ENCODE data around the gene BICRAL.
A peak's percentile ranks its signal among the peaks of the same experiment; 100 is the strongest.
"Not testable (repeated sequence)": the region's sequence is repeated elsewhere in the genome, so short reads cannot be mapped to it uniquely, and the experiment has no call there.

Gene BICRAL, protein sequence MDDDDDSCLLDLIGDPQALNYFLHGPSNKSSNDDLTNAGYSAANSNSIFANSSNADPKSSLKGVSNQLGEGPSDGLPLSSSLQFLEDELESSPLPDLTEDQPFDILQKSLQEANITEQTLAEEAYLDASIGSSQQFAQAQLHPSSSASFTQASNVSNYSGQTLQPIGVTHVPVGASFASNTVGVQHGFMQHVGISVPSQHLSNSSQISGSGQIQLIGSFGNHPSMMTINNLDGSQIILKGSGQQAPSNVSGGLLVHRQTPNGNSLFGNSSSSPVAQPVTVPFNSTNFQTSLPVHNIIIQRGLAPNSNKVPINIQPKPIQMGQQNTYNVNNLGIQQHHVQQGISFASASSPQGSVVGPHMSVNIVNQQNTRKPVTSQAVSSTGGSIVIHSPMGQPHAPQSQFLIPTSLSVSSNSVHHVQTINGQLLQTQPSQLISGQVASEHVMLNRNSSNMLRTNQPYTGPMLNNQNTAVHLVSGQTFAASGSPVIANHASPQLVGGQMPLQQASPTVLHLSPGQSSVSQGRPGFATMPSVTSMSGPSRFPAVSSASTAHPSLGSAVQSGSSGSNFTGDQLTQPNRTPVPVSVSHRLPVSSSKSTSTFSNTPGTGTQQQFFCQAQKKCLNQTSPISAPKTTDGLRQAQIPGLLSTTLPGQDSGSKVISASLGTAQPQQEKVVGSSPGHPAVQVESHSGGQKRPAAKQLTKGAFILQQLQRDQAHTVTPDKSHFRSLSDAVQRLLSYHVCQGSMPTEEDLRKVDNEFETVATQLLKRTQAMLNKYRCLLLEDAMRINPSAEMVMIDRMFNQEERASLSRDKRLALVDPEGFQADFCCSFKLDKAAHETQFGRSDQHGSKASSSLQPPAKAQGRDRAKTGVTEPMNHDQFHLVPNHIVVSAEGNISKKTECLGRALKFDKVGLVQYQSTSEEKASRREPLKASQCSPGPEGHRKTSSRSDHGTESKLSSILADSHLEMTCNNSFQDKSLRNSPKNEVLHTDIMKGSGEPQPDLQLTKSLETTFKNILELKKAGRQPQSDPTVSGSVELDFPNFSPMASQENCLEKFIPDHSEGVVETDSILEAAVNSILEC

GRCh38 chr6:42781796-42782688, at the start of gene BICRAL:
Gene BICRAL (plus strand): TSS chr6:42782052. CDS start chr6:42822023, 39,971 bp downstream.
- DNase-seq (ENCODE audit: low read depth) = peak; percentile 63

GRCh38 chr6:42733867-42734481, 47.9 kb upstream of the BICRAL start:
- not testable (repeated sequence) for DNase-seq (ENCODE audit: low read depth)

DNA sequence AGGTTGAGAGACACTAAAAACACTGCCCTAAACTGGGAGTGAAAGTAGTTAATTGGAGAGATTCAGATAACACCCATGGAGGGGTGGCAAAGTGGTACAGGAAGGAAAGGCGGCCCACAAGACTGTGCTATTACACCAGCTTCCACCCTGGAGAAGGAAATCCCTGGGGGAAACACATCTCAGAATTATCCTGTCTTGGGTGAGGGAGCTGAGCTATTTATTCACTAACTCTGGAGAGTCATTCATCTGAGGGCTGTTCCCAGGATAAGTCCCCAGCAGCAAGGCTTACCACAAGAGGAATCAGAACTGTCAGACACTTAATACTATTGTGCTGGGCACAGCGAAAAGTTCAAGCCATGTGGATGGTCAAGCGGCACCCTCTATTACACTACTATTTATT, 45.9 kb upstream of the BICRAL start:
- no peak for DNase-seq (ENCODE audit: low read depth)

- DNase-seq (ENCODE audit: low read depth) = no peak
Observed at GRCh38 chr6:42740725-42741124, 41.1 kb upstream of the BICRAL start.

DNA sequence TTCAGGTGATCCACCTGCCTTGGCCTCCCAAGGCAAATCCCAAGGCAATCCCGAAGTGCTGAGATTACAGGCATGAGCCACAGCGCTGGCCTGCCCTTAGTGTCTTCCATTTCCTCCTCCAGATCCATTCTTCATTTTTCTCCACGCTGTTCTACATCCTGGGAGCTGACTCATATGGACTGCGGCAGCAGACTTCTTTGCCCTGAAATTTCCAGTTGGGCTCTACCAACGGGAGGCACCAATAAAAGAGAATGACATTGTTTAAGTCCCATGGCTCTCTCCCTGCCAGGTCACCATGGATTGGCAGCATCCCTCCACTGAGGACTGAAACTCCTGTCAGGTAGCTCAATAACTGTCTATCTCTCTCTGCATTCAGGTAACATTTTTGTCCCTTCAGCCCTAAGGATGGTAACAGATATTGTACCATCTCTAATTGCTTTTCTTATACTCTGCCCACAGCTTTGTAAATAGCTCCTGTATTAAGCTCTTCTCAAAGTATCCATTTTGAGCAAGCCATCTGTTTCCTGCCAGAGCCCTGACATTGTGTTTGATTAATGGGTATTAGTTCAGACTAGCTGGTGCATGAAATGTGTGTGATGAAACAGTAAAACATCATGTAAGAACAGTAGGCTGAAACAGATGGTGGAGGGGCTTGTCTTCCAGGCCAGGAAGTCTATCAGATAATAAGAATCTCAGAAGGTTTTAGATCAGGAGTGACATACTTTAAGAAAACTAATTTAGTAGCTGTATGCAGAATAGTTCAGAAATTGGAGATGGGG, 39.5 kb upstream of the BICRAL start:
- DNase-seq (ENCODE audit: low read depth) = no peak

DNA sequence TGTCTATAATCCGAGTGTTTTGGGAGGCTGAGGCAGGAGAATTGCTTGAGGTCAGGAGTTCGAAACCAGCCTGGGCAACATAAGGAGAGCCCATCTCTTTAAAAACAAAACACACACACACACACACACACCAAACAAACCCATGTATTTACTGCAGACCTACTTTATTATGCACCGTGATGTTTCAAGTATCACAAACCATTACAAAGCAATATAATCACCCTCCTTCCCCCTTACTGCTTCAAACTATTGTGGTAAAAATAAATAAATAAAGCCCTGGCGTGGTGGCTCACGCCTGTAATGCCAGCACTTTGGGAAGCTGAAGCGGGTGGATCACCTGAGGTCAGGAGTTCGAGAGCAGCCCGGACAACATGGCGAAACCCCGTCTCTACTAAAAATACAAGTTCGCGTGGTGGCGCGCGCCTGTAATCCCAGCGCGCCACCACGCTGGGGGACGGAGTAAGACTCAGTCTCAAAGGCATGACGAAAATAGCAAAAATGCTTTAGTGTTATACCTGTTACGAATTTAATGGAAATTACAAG, 37.4 kb upstream of the BICRAL start:
- DNase-seq (ENCODE audit: low read depth) = no peak

DNA sequence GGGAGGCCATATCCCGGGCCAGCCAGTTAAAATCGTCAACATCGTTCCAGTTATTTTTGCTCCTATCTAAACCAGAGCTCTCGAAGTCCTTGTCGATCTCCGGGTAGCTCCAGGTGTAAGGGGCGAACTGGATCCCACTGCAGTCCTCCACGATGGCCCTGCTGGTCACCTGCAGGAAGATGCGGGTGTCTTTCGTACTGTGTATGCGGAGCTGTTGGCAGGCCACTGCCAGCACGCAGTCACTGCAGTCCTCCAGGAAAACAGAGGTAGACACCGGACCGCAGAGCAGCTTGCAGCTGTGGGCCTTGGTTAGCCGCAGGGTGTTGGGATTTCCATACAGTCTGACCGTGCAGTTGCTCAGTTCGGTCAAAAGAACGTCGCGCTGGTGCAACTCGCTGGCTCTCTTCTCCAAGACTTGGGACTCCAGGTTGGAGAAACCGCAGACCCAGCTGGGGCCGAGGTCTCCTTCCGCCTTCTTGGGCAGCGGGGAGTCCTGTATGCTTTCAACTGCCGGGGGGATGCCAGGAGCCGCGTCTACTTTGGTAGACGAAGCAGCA, 36.7 kb upstream of the BICRAL start:
- peak; percentile 25 for DNase-seq (ENCODE audit: low read depth)

GRCh38 chr6:42745640-42746462, 36.0 kb upstream of the BICRAL start, which contains the start of gene TBCC:
Gene TBCC (minus strand): TSS chr6:42746103. CDS start chr6:42746073, 30 bp downstream.
- peak; percentile 86 for DNase-seq (ENCODE audit: low read depth)

DNA sequence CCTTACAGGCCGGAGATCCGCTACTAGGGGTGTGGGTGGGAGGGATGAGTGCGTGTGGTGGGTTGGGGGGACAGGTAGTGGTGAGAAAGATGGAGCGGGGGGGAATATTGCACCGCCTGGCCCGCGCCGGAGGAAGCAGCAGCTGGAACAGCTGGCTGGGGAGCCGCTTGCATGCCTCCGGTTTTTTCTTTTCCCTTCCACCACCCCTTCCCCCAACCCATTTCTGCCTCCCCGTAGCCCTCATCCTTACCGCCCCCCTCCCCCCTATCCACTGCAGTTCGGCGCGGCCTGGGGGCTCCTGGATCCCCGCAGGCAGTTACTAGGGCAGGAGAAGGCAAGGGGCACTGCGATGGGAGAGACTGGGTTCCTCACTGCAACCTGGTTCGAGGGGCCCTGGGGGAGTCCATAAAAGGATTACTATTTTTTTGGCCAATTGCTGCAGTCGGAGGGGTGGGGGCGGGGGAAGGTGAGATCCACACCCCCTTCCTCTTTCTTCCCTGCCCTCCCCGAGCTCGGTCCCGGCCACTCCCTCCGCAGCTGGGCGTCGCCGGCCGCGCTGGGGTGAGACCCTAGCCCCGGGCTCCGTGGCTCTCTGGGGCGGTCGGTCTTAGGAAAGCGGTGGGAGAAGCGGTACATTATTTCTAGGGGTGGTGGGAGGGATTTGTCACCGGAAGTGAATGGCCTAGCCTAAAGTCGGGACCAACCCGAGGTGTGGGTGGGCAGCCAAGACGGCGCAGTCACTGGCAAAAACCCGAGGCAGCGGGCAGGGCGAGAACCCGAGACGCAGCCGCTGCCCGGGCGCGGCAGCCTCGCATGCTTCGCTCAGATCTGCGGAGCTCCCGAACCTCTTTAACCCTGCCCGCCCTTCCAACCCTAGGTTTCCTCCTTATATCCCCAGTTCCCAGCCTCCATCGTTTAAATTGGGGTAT, 35.1 kb upstream of the BICRAL start:
- DNase-seq (ENCODE audit: low read depth) = peak; percentile 82

- DNase-seq (ENCODE audit: low read depth) = no peak
Observed at GRCh38 chr6:42748203-42748898, 33.5 kb upstream of the BICRAL start.

DNA sequence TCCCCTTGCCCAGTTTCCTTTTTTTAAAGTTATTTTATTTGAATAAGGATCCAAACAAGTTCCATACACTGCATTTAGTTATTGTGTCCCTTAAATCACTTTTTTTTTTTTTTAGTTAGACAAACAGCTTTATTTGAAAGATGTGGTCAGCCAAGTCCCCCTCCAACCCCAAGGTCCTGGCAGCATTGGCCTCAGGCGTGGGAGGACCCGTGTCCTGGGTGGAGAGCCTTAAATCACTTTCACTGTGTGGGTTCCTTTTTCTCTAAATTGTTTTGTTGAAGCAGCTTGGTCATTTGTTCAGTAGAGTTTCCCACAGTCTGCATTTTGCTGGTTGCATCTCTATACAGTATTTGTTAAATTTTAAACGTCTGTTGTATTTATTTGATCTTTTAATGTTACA, 30.8 kb upstream of the BICRAL start:
- DNase-seq (ENCODE audit: low read depth) = no peak

GRCh38 chr6:42754759-42755158, 27.1 kb upstream of the BICRAL start:
- DNase-seq (ENCODE audit: low read depth) = no peak

DNA sequence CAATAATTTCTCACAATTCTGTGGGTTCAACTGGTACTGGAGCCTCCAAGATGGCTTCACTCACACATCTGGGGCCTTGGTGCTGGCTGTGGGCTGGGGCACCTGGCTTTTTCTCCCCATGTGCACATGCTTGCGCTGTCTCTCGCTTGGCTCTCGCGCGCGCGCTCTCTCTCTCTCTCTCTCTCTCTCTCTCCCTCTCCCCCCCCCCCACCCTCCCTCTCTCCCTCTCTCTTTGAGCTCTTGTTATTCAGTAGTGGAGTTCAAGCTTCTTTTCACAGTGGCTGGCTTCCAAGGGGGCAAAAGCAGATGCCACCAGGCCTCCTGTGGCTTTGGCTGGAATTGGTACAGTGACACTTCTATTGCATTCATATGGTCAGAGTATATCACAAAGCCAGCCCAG, 25.1 kb upstream of the BICRAL start:
- no peak for DNase-seq (ENCODE audit: low read depth)

DNA sequence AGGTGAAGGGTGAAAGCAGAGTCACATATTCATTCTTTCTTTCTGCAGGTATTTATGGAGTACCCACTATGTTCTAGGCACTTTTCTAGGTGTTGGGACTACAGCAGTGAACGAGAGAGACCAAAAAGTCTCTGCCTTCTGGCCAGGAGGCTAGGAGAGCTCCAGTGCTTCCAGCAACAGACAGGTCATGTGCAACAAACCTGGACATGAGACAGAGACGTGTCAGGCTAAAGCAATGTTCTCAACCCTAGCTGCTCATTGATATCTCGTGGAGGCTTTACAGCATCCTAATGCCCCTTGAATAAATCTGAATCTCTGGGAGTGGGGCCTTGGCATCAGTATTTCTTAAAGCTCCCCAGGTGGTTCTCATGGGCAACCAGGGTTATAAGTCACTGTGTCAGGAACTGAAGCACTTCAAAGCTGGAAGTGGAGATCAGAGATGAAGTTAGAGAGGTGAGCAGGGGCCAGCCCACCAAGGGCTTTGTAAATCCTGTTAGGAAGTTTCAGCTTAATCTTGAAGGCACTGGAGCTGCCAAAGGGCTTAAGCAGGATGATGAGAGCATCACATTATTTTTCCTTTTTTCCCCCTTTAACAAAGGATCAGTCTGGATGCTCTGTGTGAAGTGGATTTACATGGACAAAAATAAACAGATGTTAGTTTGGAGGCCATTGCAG, 23.0 kb upstream of the BICRAL start:
- no peak for DNase-seq (ENCODE audit: low read depth)

- DNase-seq (ENCODE audit: low read depth) = no peak
Observed at GRCh38 chr6:42761287-42762067, 20.4 kb upstream of the BICRAL start.

DNA sequence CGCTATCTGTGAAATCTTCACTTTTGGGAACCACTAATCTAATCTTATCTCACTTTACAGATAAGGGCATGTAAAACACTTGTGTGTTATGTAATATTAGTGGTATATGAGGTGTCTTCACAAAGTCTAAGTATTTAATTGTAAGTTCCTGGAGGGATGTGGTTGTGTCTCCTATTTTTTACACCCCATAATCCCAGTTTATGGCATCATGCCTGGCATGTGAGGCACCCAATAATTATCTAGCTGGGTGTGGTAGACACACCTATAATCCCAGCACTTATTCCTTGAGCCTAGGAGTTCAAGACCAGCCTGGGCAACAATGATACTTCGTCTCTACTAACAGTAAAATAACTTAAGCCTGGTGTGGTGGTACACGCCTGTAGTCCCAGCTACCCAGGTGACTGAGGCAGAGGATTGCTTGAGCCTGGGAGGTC, 19.4 kb upstream of the BICRAL start:
- no peak for DNase-seq (ENCODE audit: low read depth)

All from activated T-cell treated with anti-CD3 and anti-CD28 coated beads for 48 hours (primary cell).